Astrocyte of the spinal cord (primary cell): ENCODE results near the gene GLRX3.

Source experiments
- DNase-seq: peaks from one replicate; pipeline ENCODE4 v3.0.0; 2011; ENCODE audit warnings: low read depth, low spot score
- H3K4me3 ChIP-seq: 2 replicates; pipeline ENCODE4 v1.5.1; 2011; ENCODE audit warnings: low read depth, mild to moderate bottlenecking, low read length, moderate library complexity
- CTCF ChIP-seq: IDR thresholded peaks from 2 replicates; pipeline ENCODE4 v1.5.1; 2012; ENCODE audit warnings: low read depth, mild to moderate bottlenecking, low read length, inconsistent platforms
- in situ Hi-C: cut with HindIII; loops from 2 replicates; pipeline ENCODE4 v1.10.0; 2017; ENCODE audit warnings: low sequenced_read_pairs

Gene GLRX3

DNA sequence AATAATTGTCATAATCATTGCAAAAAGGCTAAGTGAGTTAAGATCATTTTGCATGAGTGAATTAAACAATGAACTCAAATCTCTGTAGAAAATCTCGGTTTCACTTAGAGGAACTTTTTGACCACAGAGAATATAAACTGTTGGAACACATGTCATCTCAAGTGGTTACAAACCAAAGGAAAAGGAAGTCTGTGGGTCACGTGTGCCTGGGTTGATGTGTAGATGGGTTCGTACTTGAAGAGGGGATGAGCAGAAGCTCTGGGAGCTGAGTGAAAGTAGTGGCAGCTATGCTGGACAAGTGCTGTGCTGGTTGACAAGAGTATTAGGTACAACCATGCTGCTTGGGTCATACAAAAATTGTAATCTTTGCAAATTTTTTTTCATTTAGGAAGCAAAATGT is 35.0 kb downstream of the GLRX3 start:
- no peak for TF ChIP-seq CTCF
- H3K4me3 ChIP-seq = no peak overlapping the region
- in situ Hi-C loops = no loop called here
- DNase-seq = no peak

GRCh38 chr10:130174328-130174727 is 38.1 kb downstream of the GLRX3 start:
- DNase-seq = no peak
- no peak overlapping the region for H3K4me3 ChIP-seq
- in situ Hi-C loops = no loop called here
- TF ChIP-seq CTCF = no peak

DNA sequence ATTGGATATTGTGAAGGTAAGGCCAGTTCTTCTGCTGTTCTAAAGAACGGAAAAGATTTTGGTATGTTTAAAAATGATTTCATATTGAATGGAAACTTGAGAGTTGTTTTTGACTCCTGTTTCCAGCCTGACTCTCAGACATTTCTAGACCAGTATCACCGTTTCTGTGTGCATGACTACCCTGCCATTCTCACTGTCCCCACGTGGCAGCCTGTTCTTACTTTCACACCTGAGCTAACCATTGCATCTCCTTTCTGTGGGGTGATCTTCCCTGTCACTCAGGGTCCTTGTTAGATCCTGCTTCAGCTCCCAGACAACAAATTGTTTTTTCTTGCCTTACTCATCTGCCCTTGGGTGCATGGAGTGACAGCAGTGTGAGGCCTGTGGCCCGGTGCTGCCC is 38.9 kb downstream of the GLRX3 start:
- H3K4me3 ChIP-seq = no peak overlapping the region
- in situ Hi-C loops = no loop called here
- DNase-seq = no peak
- TF ChIP-seq CTCF = no peak

DNA sequence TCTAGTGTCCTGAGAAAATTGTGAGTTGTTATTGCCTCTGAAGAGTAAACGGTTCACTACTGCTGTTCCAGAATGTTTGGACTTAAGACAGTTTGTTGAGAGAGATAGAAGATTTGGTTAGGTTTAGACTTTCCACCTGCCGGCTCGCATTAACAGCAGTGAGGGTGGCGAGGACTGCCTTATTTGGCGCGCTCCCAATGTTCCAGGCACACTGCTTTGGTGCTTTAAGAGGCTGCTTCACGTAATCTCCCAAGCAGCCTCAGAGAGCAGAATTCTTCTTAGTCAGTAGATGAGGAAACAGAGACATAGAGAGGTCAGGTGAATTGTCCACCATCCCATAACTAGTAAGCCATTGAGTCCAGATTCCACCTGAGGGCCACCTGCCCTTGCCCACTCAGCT is 41.1 kb downstream of the GLRX3 start:
- in situ Hi-C loops = no loop called here
- H3K4me3 ChIP-seq = no peak overlapping the region
- DNase-seq = no peak
- no peak for TF ChIP-seq CTCF

DNA sequence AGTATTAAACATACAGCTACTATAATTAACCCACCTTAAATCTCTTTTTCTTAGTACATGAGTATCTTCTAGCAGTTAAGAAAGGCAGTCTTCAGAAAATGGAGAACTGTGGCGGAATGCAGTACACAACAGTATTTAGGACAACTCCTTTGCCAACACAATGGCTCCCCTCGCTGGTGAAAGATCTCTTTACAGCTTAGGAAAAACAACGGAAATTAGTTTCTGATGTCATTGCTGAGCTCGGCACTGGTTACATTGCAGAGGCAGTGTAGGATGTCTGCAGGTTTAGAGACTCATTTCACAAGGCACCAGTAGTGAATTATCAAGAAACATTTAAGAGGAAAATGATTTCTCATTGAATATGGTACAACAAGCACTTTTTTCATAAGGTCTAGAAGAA is 43.4 kb downstream of the GLRX3 start:
- peak; percentile 61 for TF ChIP-seq CTCF
- H3K4me3 ChIP-seq = no peak overlapping the region
- in situ Hi-C loops = no loop called here
- DNase-seq = peak; percentile 79

DNA sequence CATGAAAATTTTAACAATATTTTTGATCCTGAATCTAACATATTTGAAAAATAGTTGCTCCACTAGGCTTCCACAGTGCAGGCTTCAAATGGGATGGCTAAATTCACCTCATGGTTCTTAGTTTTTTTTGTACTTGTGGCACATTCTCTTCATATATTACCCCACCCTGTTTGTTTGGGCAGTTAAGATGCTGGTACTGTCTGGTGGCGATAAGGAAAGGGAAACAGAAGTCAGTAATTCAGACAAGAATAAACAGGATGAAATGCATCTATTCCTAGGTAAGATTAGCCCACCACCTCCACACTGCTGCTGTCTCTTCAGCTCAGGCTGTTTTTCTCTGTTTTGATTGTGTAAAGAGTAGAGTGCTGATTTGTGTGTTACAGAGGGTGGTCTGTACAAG is 44.2 kb downstream of the GLRX3 start:
- in situ Hi-C loops = no loop called here
- TF ChIP-seq CTCF = no peak
- H3K4me3 ChIP-seq = no peak overlapping the region
- DNase-seq = no peak

DNA sequence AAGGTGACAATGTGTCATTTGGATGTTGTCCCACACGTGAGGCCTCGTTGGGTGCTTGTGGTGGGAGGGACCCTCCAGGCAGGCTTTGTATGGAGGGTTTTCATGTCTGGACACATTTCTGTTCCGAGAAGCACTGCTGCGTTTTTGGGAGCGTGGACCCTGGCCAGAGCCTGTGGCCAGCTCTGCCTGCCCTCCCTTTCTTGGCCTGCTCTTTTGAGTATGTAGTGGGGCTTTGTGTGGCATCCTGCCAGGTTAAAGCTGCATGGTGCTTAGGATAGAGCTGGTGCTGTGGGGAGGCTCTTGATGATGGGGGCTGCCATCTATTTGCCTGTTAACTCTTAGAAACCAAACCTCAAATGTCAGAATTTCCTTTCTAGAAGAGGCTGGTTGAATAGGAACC is 45.7 kb downstream of the GLRX3 start:
- H3K4me3 ChIP-seq = no peak overlapping the region
- in situ Hi-C loops = no loop called here
- no peak for DNase-seq
- no peak for TF ChIP-seq CTCF
